Measurements from ENCODE around the gene GNAQ. TPM values are rescaled to one million over a fixed set of nuclear protein-coding genes. Genes with fewer than 3 reads are reported as not detected.

The GNAQ gene
- polyA plus RNA-seq, 3 donors = 8.3 to 51.0 (median 9.6) TPM

GRCh38 chr9:77908293-77908692 lies 123.3 kb downstream of the GNAQ start:
- no peak for DNase-seq
- Histone ChIP-seq H3K27ac (ENCODE audit: low read depth in 1 of 2, low read length in 2 of 2) (peak overlapping the region in 1 of 2 donors; percentile 70), H3K4me3 (replicated peaks in 1 of 3; ENCODE audit: low read depth in 2 of 3, low read length in 3 of 3) (no peak overlapping the region), H3K36me3 (replicated peaks in 1 of 2; ENCODE audit: control insufficient read depth in 1 of 2, insufficient read depth in 2 of 2, low read length in 2 of 2) (peaks cover 11 to 37% of the 10 kb centered on the region in 2 donors), H3K4me1 (ENCODE audit: control insufficient read depth in 1 of 2, insufficient read depth in 2 of 2, low read length in 2 of 2) (peaks cover 37 to 42% of the 10 kb centered on the region in 2 donors), H2AFZ (ENCODE audit: insufficient read depth, low read depth, low read length, poor library complexity, severe bottlenecking) (no peak overlapping the region), H3K9ac (ENCODE audit: insufficient read depth, low read length, poor library complexity, severe bottlenecking) (no peak overlapping the region), H4K20me1 (ENCODE audit: insufficient read depth, low read length) (peaks cover 86% of the 10 kb centered on the region), H3K9me3 (replicated peaks in 1 of 2; ENCODE audit: control insufficient read depth in 1 of 2, insufficient read depth in 1 of 2, low read length in 2 of 2) (no peaks in the 10 kb centered on the region), H3K4me2 (replicated peaks; ENCODE audit: extremely low read depth, low read length, poor library complexity, severe bottlenecking) (no peak overlapping the region), H3K27me3 (ENCODE audit: control insufficient read depth in 2 of 2, insufficient read depth in 2 of 2, low read length in 2 of 2) (no peaks in the 10 kb centered on the region), H3K79me2 (ENCODE audit: insufficient read depth, low read length) (peaks cover 97% of the 10 kb centered on the region)
- no peak for TF ChIP-seq CTCF (IDR thresholded peaks at IDR 0.05)
- H3K27ac Mint-ChIP-seq = peak overlapping the region in 6 of 7 donors; percentile 14 to 76 (median 27)
- H3K36me3 Mint-ChIP-seq = peaks cover 25 to 45% of the 10 kb centered on the region in 2 donors
- 100% methylated on average over 1 of the region's 2 CpGs for WGBS (ENCODE audit: insufficient coverage)
- no peaks in the 10 kb centered on the region for H3K9me3 Mint-ChIP-seq
- H3K27me3 Mint-ChIP-seq (ENCODE audit: low read depth in 3 of 3) = no peaks in the 10 kb centered on the region
- H3K4me1 Mint-ChIP-seq = peaks cover 54% of the 10 kb centered on the region
- H3K4me3 Mint-ChIP-seq = no peak overlapping the region
- intact Hi-C loops (cut with micrococcal nuclease) = no loop called here

GRCh38 chr9:77907585-77907984 lies 124.0 kb downstream of the GNAQ start:
- no CpG with 5 or more reads among the region's 4 CpGs for WGBS (ENCODE audit: insufficient coverage)
- no peaks in the 10 kb centered on the region for H3K27me3 ChIP-seq (ENCODE audit: control insufficient read depth in 2 of 2, insufficient read depth in 2 of 2, low read length in 2 of 2)
- peaks cover 33 to 37% of the 10 kb centered on the region in 2 donors for H3K4me1 ChIP-seq (ENCODE audit: control insufficient read depth in 1 of 2, insufficient read depth in 2 of 2, low read length in 2 of 2)
- H3K79me2 ChIP-seq (ENCODE audit: insufficient read depth, low read length) = peaks cover 99% of the 10 kb centered on the region
- no peak overlapping the region for H3K4me2 ChIP-seq (replicated peaks; ENCODE audit: extremely low read depth, low read length, poor library complexity, severe bottlenecking)
- peaks cover 16 to 44% of the 10 kb centered on the region in 2 donors for H3K36me3 ChIP-seq (replicated peaks in 1 of 2; ENCODE audit: control insufficient read depth in 1 of 2, insufficient read depth in 2 of 2, low read length in 2 of 2)
- Mint-ChIP-seq H3K36me3 (peaks cover 32 to 52% of the 10 kb centered on the region in 2 donors), H3K27me3 (ENCODE audit: low read depth in 3 of 3) (no peaks in the 10 kb centered on the region), H3K4me1 (peaks cover 49% of the 10 kb centered on the region), H3K4me3 (no peak overlapping the region), H3K27ac (peak overlapping the region in 2 of 7 donors; percentile 30 to 47), H3K9me3 (no peaks in the 10 kb centered on the region)
- no peak overlapping the region for H3K4me3 ChIP-seq (replicated peaks in 1 of 3; ENCODE audit: low read depth in 2 of 3, low read length in 3 of 3)
- peaks cover 88% of the 10 kb centered on the region for H4K20me1 ChIP-seq (ENCODE audit: insufficient read depth, low read length)
- DNase-seq = no peak
- no peak overlapping the region for H3K9ac ChIP-seq (ENCODE audit: insufficient read depth, low read length, poor library complexity, severe bottlenecking)
- H3K9me3 ChIP-seq (replicated peaks in 1 of 2; ENCODE audit: control insufficient read depth in 1 of 2, insufficient read depth in 1 of 2, low read length in 2 of 2) = no peaks in the 10 kb centered on the region
- intact Hi-C loops (cut with micrococcal nuclease) = no loop called here
- no peak overlapping the region for H2AFZ ChIP-seq (ENCODE audit: insufficient read depth, low read depth, low read length, poor library complexity, severe bottlenecking)
- TF ChIP-seq CTCF (IDR thresholded peaks at IDR 0.05) = no peak
- peak overlapping the region in 1 of 2 donors; percentile 32 for H3K27ac ChIP-seq (ENCODE audit: low read depth in 1 of 2, low read length in 2 of 2)

All from CD14-positive monocyte (primary cell).